HL-60/S4 treated with retinoic acid at 250 ng/mL for 4 days and 3 days (cell line): Measurements from ENCODE around the gene POLN.

ENCODE experiments used
- in situ Hi-C: fragments of 300-500 bp; cut with MboI; formaldehyde crosslinking; loops from 2 replicates; pipeline ENCODE4 v1.7.0; 2022; ENCODE audit warnings: low sequenced_read_pairs

Gene POLN

GRCh38 chr4:2127609-2128332 lies 114.2 kb downstream of the POLN start:
- in situ Hi-C loops: no loop called here

- in situ Hi-C loops: no loop called here
These were observed 115.4 kb downstream of the POLN start for GRCh38 chr4:2126309-2127043.

- in situ Hi-C loops: no loop called here
These were observed 116.1 kb downstream of the POLN start for GRCh38 chr4:2125831-2126230.

GRCh38 chr4:2125023-2125422 lies 116.9 kb downstream of the POLN start:
- in situ Hi-C loops: no loop called here

- in situ Hi-C loops: no loop called here
These were observed 125.1 kb downstream of the POLN start for GRCh38 chr4:2116687-2117400.

- in situ Hi-C loops: no loop called here
These were observed 136.4 kb downstream of the POLN start for GRCh38 chr4:2105559-2105958.

- in situ Hi-C loops: no loop called here
These were observed 137.2 kb downstream of the POLN start for GRCh38 chr4:2104556-2105345.

GRCh38 chr4:2103843-2104547 lies 137.9 kb downstream of the POLN start:
- in situ Hi-C loops: no loop called here

GRCh38 chr4:2103127-2103842 lies 138.6 kb downstream of the POLN start:
- in situ Hi-C loops: no loop called here

- in situ Hi-C loops: no loop called here
These were observed 139.7 kb downstream of the POLN start for GRCh38 chr4:2102045-2102883.

GRCh38 chr4:2101346-2102044 lies 140.4 kb downstream of the POLN start:
- in situ Hi-C loops: no loop called here

- in situ Hi-C loops: no loop called here
These were observed 145.8 kb downstream of the POLN start for GRCh38 chr4:2096073-2096609.

- in situ Hi-C loops: no loop called here
These were observed 146.5 kb downstream of the POLN start for GRCh38 chr4:2095236-2096072.

GRCh38 chr4:2094545-2094944 lies 147.4 kb downstream of the POLN start:
- in situ Hi-C loops: no loop called here

- in situ Hi-C loops: no loop called here
These were observed 148.7 kb downstream of the POLN start for GRCh38 chr4:2093265-2093664.

- in situ Hi-C loops: no loop called here
These were observed 149.3 kb downstream of the POLN start for GRCh38 chr4:2092669-2093053.

GRCh38 chr4:2091990-2092668 lies 149.8 kb downstream of the POLN start:
- in situ Hi-C loops: no loop called here
